ENCODE data around the gene CCM2.

The CCM2 gene

GRCh38 chr7:45125193-45125904 lies 125.3 kb downstream of the CCM2 start:
- no peaks in the 10 kb centered on the region for H3K4me1 ChIP-seq (ENCODE audit: low read depth, poor library complexity, severe bottlenecking)
- H3K4me2 ChIP-seq = no peak overlapping the region
- no peaks in the 10 kb centered on the region for H3K79me2 ChIP-seq (ENCODE audit: insufficient read depth, low read depth)
- no peak for TF ChIP-seq CTCF (conservative IDR thresholded peaks at IDR 0.05; ENCODE audit: low read depth, low read length)
- no peaks in the 10 kb centered on the region for H4K20me1 ChIP-seq (ENCODE audit: insufficient read depth)
- no peak overlapping the region for H3K4me3 ChIP-seq (IDR thresholded peaks at IDR 0.05; ENCODE audit: insufficient read depth, low read depth, low read length)
- H3K27ac ChIP-seq = no peak overlapping the region
- no peaks in the 10 kb centered on the region for H3K36me3 ChIP-seq (ENCODE audit: insufficient read depth)
- H2AFZ ChIP-seq (ENCODE audit: low read depth) = no peak overlapping the region
- no peak overlapping the region for H3K9ac ChIP-seq
- no peaks in the 10 kb centered on the region for H3K27me3 ChIP-seq (ENCODE audit: insufficient read depth, low read depth)

All from KMS-11 (cell line).